H9 (cell line): Measurements from ENCODE around the gene RRP36. TPM values are rescaled to one million over a fixed set of nuclear protein-coding genes. Genes with fewer than 3 reads are reported as not detected.

Experiments
- DNase-seq: peaks from one replicate; pipeline ENCODE4 v3.0.0-alpha.2; 2017
- H2AFZ ChIP-seq: one replicate; pipeline ENCODE4 v1.6.1; 2013; ENCODE audit warnings: mild to moderate bottlenecking, low read length, control low read depth, moderate library complexity
- H2AK5ac ChIP-seq: 2 replicates; pipeline ENCODE4 v1.6.1; 2013; ENCODE audit warnings: low read length, control low read depth, mixed read lengths; ENCODE audit not compliant: insufficient read length
- H2BK120ac ChIP-seq: one replicate; pipeline ENCODE4 v1.6.1; 2013; ENCODE audit warnings: low read depth, mild to moderate bottlenecking, low read length, control low read depth, inconsistent platforms; ENCODE audit not compliant: poor library complexity, severe bottlenecking
- H2BK12ac ChIP-seq: 2 replicates; pipeline ENCODE4 v1.6.1; 2013; ENCODE audit warnings: low read length, control low read depth, mixed read lengths, low read depth; ENCODE audit not compliant: insufficient read length
- H2BK15ac ChIP-seq: 2 replicates; pipeline ENCODE4 v1.6.1; 2013; ENCODE audit warnings: low read depth, low read length, control low read depth
- H2BK20ac ChIP-seq: one replicate; pipeline ENCODE4 v1.6.1; 2013; ENCODE audit warnings: low read depth, mild to moderate bottlenecking, low read length, control low read depth, inconsistent platforms; ENCODE audit not compliant: poor library complexity, severe bottlenecking
- H2BK5ac ChIP-seq: 2 replicates; pipeline ENCODE4 v1.6.1; 2013; ENCODE audit warnings: low read length, control low read depth, mixed read lengths; ENCODE audit not compliant: insufficient read length
- H3K14ac ChIP-seq: 2 replicates; pipeline ENCODE4 v1.6.1; 2013; ENCODE audit warnings: low read length, control low read depth; ENCODE audit not compliant: insufficient read depth
- H3K18ac ChIP-seq: 2 replicates; pipeline ENCODE4 v1.6.1; 2013; ENCODE audit warnings: low read depth, mild to moderate bottlenecking, mixed read lengths, low read length, control low read depth; ENCODE audit not compliant: insufficient read length
- H3K23ac ChIP-seq: 2 replicates; pipeline ENCODE4 v1.6.1; 2013; ENCODE audit warnings: low read length, control low read depth, mixed read lengths, low read depth; ENCODE audit not compliant: insufficient read length
- H3K23me2 ChIP-seq: 2 replicates; pipeline ENCODE4 v1.6.1; 2013; ENCODE audit warnings: low read depth, mild to moderate bottlenecking, mixed read lengths, low read length, control low read depth; ENCODE audit not compliant: insufficient read length, poor library complexity, severe bottlenecking
- H3K27ac ChIP-seq: 2 replicates; pipeline ENCODE4 v1.5.1; 2013; ENCODE audit warnings: low read length, control low read depth, mixed read lengths, low read depth; ENCODE audit not compliant: insufficient read length
- H3K27me3 ChIP-seq: 2 replicates; pipeline ENCODE4 v1.6.1; 2013; ENCODE audit warnings: low read length, control low read depth, inconsistent platforms; ENCODE audit not compliant: insufficient read depth
- H3K4ac ChIP-seq: 2 replicates; pipeline ENCODE4 v1.6.1; 2013; ENCODE audit warnings: low read depth, mild to moderate bottlenecking, control low read depth, inconsistent platforms, low read length, moderate library complexity
- H3K4me1 ChIP-seq: 2 replicates; pipeline ENCODE4 v1.6.1; 2013; ENCODE audit warnings: low read length, control low read depth, inconsistent platforms; ENCODE audit not compliant: insufficient read depth
- H3K4me2 ChIP-seq: 2 replicates; pipeline ENCODE4 v1.6.1; 2013; ENCODE audit warnings: low read length, control low read depth, mixed read lengths; ENCODE audit not compliant: insufficient read length, insufficient read depth
- H3K56ac ChIP-seq: 2 replicates; pipeline ENCODE4 v1.6.1; 2013; ENCODE audit warnings: low read depth, mild to moderate bottlenecking, mixed read lengths, low read length, control low read depth; ENCODE audit not compliant: insufficient read length
- H3K79me1 ChIP-seq: 2 replicates; pipeline ENCODE4 v1.6.1; 2013; ENCODE audit warnings: low read depth, mild to moderate bottlenecking, moderate library complexity, low read length, control low read depth, inconsistent platforms; ENCODE audit not compliant: insufficient read depth, poor library complexity, severe bottlenecking
- H3K79me2 ChIP-seq: 2 replicates; pipeline ENCODE4 v1.6.1; 2013; ENCODE audit warnings: low read length, control low read depth, inconsistent platforms; ENCODE audit not compliant: insufficient read depth
- H3K9ac ChIP-seq: 2 replicates; pipeline ENCODE4 v1.6.1; 2013; ENCODE audit warnings: low read length, control low read depth, mixed read lengths; ENCODE audit not compliant: insufficient read length; ENCODE audit errors: extremely low read depth
- H3K9me3 ChIP-seq: one replicate; pipeline ENCODE4 v1.6.1; 2013; ENCODE audit warnings: low read depth, low read length, inconsistent platforms; ENCODE audit not compliant: control insufficient read depth
- H3T11ph ChIP-seq: one replicate; pipeline ENCODE4 v1.6.1; 2013; ENCODE audit warnings: mild to moderate bottlenecking, low read length, control low read depth, inconsistent platforms
- H4K20me1 ChIP-seq: one replicate; pipeline ENCODE4 v1.6.1; 2013; ENCODE audit not compliant: control insufficient read depth, insufficient read length, insufficient read depth
- H4K5ac ChIP-seq: 2 replicates; pipeline ENCODE4 v1.6.1; 2013; ENCODE audit warnings: low read depth, mild to moderate bottlenecking, mixed read lengths, low read length, control low read depth; ENCODE audit not compliant: insufficient read length
- H4K8ac ChIP-seq: replicated peaks from 2 replicates; pipeline ENCODE4 v1.6.1; 2013; ENCODE audit warnings: low read length, control low read depth, mixed read lengths, low read depth; ENCODE audit not compliant: insufficient read length
- H4K91ac ChIP-seq: 2 replicates; pipeline ENCODE4 v1.6.1; 2013; ENCODE audit warnings: low read depth, mild to moderate bottlenecking, moderate library complexity, mixed read lengths, low read length, control low read depth; ENCODE audit not compliant: insufficient read length
- H3K27ac Mint-ChIP-seq, 3 experiments: 2 replicates in 2 of 3; 3 replicates in 1 of 3; pipeline ENCODE4 v1.8.0; 2020 to 2021; ENCODE audit warnings: mixed read lengths in 3 of 3, mild to moderate bottlenecking in 1 of 3, moderate library complexity in 1 of 3
- H3K27me3 Mint-ChIP-seq: 2 replicates; pipeline ENCODE4 v1.8.0; 2021; ENCODE audit warnings: low read depth, mild to moderate bottlenecking, moderate library complexity, mixed read lengths
- H3K36me3 Mint-ChIP-seq, 3 experiments: 2 replicates in 2 of 3; 3 replicates in 1 of 3; pipeline ENCODE4 v1.8.0; 2020 to 2021; ENCODE audit warnings: low read depth in 3 of 3, mixed read lengths in 3 of 3; ENCODE audit not compliant: insufficient read depth in 1 of 3
- H3K4me1 Mint-ChIP-seq, 2 experiments: 2 replicates each; pipeline ENCODE4 v1.8.0; 2020; ENCODE audit warnings: mixed read lengths in 2 of 2
- H3K4me3 Mint-ChIP-seq, 2 experiments: 2 replicates in 1 of 2; 3 replicates in 1 of 2; pipeline ENCODE4 v1.8.0; 2020 to 2021; ENCODE audit warnings: mild to moderate bottlenecking in 2 of 2, mixed read lengths in 2 of 2, moderate library complexity in 1 of 2
- H3K9me3 Mint-ChIP-seq, 2 experiments: 2 replicates in 1 of 2; 3 replicates in 1 of 2; pipeline ENCODE4 v1.8.0; 2020; ENCODE audit warnings: mild to moderate bottlenecking in 2 of 2, mixed read lengths in 2 of 2, moderate library complexity in 1 of 2
- CTCF ChIP-seq: fragments of 200-600 bp; sonication (generic); conservative IDR thresholded peaks from 3 replicates; pipeline ENCODE4 v1.8.0; 2021; ENCODE audit warnings: antibody characterized with exemption, mild to moderate bottlenecking
- WGBS: extraction: QIAGEN DNeasy Blood & Tissue Kit; methylation state at CpG from one replicate; pipeline ENCODE4 v1.1.7; 2013; ENCODE audit warnings: missing lambda C conversion rate, low lambda C conversion rate, mixed read lengths; ENCODE audit not compliant: insufficient read length; ENCODE audit errors: extremely low coverage; 5-methylcytosine and 5-hydroxymethylcytosine counted together
- total RNA-seq: library from RNA; stranded (reverse); gene quantifications from 2 replicates; pipeline ENCODE4 v1.2.1, GENCODE V29; 2021

RRP36 gene
- total RNA-seq, 1 experiment from 2014 or later: 117 TPM

GRCh38 chr6:43037197-43037596 is 15.8 kb downstream of the RRP36 start:
- H2BK12ac ChIP-seq: no peak overlapping the region
- no peak overlapping the region for H2BK20ac ChIP-seq
- H3K4me1 ChIP-seq: no peaks in the 10 kb centered on the region
- H3K18ac ChIP-seq: no peak overlapping the region
- Mint-ChIP-seq H3K4me3 (no peak overlapping the region), H3K27me3 (no peaks in the 10 kb centered on the region; the same call in none of the 2 replicates), H3K36me3 (peaks cover 29 to 84% (median 66%) of the 10 kb centered on the region in 3 experiments; a peak in 6 of 7 replicates), H3K27ac (peak overlapping the region in 1 of 3 experiments; percentile 37; a peak in 2 of 7 replicates), H3K9me3 (no peaks in the 10 kb centered on the region; a peak in 1 of 5 replicates), H3K4me1 (no peaks in the 10 kb centered on the region)
- H4K5ac ChIP-seq: no peak overlapping the region
- no peak overlapping the region for H3K4ac ChIP-seq
- H3T11ph ChIP-seq: no peak overlapping the region
- no peak overlapping the region for H2AK5ac ChIP-seq
- H2BK5ac ChIP-seq: no peak overlapping the region
- WGBS: no CpG with 5 or more reads among the region's 5 CpGs
- no peaks in the 10 kb centered on the region for H4K20me1 ChIP-seq
- no peak overlapping the region for H3K27ac ChIP-seq
- no peaks in the 10 kb centered on the region for H3K79me2 ChIP-seq
- no peak overlapping the region for H2BK15ac ChIP-seq
- H3K14ac ChIP-seq: no peak overlapping the region
- no peaks in the 10 kb centered on the region for H3K79me1 ChIP-seq
- no peaks in the 10 kb centered on the region for H3K9me3 ChIP-seq
- no peak overlapping the region for H2AFZ ChIP-seq
- no peaks in the 10 kb centered on the region for H3K27me3 ChIP-seq
- H3K9ac ChIP-seq: no peak overlapping the region
- H2BK120ac ChIP-seq: no peak overlapping the region
- no peak overlapping the region for H4K91ac ChIP-seq
- no peak overlapping the region for H3K56ac ChIP-seq
- peak; percentile 22 for DNase-seq
- no peak overlapping the region for H3K4me2 ChIP-seq
- no peak overlapping the region for H3K23ac ChIP-seq
- TF ChIP-seq CTCF: no peak; the same call in 2 of the 3 replicates
- H3K23me2 ChIP-seq: no peaks in the 10 kb centered on the region
- no peak overlapping the region for H4K8ac ChIP-seq
